Measurements from ENCODE around the gene EVI2B. TPM values are rescaled to one million over a fixed set of nuclear protein-coding genes. Genes with fewer than 3 reads are reported as not detected.
"Not testable (repeated sequence)": the region's sequence is repeated elsewhere in the genome, so short reads cannot be mapped to it uniquely, and the experiment has no call there.

The EVI2B gene, protein sequence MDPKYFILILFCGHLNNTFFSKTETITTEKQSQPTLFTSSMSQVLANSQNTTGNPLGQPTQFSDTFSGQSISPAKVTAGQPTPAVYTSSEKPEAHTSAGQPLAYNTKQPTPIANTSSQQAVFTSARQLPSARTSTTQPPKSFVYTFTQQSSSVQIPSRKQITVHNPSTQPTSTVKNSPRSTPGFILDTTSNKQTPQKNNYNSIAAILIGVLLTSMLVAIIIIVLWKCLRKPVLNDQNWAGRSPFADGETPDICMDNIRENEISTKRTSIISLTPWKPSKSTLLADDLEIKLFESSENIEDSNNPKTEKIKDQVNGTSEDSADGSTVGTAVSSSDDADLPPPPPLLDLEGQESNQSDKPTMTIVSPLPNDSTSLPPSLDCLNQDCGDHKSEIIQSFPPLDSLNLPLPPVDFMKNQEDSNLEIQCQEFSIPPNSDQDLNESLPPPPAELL
- total RNA-seq, result 10 to 100 TPM; 29.8 to 32.7 TPM
- polyA plus RNA-seq, result 97.4 TPM

DNA sequence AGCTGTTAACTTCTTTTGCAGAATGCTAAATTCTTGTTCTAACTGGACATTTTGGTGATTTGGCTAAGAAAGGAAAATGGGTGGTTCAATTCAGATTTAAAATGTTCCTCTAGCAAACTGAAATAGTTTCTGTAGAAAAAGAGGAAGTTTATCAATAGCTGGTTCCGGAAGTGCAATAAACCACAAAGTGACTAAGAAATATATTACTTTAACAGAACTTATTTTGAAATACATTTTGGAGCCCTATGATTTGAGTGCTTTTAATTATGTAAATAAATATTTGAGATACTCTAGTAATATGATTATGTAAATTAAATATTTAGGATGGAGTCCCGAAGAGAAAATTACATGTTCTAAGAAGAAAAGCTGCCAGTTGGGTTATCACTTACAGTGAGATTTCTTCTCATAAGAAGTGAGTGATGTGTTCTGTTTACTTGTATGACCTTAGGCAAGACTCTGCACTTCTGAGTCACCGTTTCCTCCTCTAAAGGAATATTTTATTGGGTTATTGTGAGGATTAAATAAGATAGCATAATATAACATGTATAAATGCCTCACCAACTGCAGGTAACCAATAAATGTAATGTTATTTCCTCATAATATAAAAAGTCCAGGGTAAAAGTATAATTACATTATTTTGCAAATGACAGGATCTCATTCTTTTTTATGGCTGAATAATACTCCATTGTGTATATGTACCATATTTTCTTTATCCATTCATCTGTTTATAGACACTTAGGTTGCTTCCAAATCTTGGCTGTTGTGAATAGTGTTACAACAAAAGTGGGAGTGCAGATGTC lies at the start of gene EVI2B:
Gene EVI2B, minus strand, starts transcription at position 73 of the 800 bp plus-strand sequence. CDS start 8,445 bp downstream, outside the sequence.
- ChIA-PET POLR2A (interaction anchor here (0.6 to 1.2 kb wide), 3 partner anchors 8 to 190 kb away, joined by 3 to 4 read pairs (median 3); no protein-coding TSS in a partner anchor), CTCF (no interaction called here)
- peak in 2 of 5 donors; percentile 56 to 63 for DNase-seq
- Mint-ChIP-seq H3K4me3 (peak within 1 kb of the TSS; percentile 84 to 97 (median 92)), H3K27ac (peak within 1 kb of the TSS; percentile 69 to 97 (median 94)), H3K36me3 (peaks cover 4 to 50% (median 5%) of the 10 kb centered on the region in 3 donors), H3K4me1 (peaks cover 45 to 65% (median 55%) of the 10 kb centered on the region in 3 donors), H3K9me3 (no peaks in the 10 kb centered on the region), H3K27me3 (no peaks in the 10 kb centered on the region)
- H3K27ac ChIP-seq (ENCODE audit: low read depth, low read length), result peak within 1 kb of the TSS; percentile 54
- peaks cover 47% of the 10 kb centered on the region for H3K4me1 ChIP-seq (ENCODE audit: insufficient read depth, low read length)
- H3K9me3 ChIP-seq (ENCODE audit: low read length), result no peaks in the 10 kb centered on the region
- peak within 1 kb of the TSS; percentile 63 for H3K4me3 ChIP-seq (ENCODE audit: low read length)
- H3K27me3 ChIP-seq (ENCODE audit: insufficient read depth, low read length, poor library complexity, severe bottlenecking), result no peaks in the 10 kb centered on the region
- no peaks in the 10 kb centered on the region for H3K36me3 ChIP-seq (ENCODE audit: insufficient read depth, low read length)

DNA sequence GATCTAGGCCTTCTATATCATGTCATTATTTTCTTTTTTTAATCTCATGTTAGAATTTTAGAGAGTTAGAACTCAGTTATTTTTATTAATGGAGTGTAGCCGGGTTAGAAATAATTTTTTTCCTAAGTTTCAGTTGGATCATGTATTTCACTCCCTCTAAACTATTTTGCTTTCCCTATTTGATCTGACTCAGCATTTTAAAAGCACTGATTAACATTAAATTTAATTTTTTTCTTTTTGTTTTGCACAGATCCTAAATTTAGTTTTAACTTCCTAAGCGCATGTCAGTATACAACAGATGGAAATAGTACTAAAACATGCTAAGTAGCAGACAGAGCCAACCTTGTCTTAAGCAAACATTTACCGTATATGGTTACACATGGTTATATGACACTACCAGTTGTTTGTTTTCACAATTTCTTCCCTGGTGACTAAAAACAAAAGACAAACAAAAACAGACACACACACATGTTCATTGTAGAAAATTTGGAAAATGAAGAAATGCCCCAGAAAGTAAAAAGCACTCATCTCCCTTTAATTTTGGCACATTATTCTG lies 44.1 kb upstream of the EVI2B start:
- no peak for DNase-seq
- Histone ChIP-seq H3K9me3 (ENCODE audit: low read length) (no peaks in the 10 kb centered on the region), H3K27me3 (ENCODE audit: insufficient read depth, low read length, poor library complexity, severe bottlenecking) (no peaks in the 10 kb centered on the region), H3K4me3 (ENCODE audit: low read length) (no peak overlapping the region), H3K27ac (ENCODE audit: low read depth, low read length) (no peak overlapping the region), H3K36me3 (ENCODE audit: insufficient read depth, low read length) (peaks cover 15% of the 10 kb centered on the region), H3K4me1 (ENCODE audit: insufficient read depth, low read length) (no peaks in the 10 kb centered on the region)
- POLR2A ChIA-PET, result no interaction called here
- H3K4me3 Mint-ChIP-seq, result no peak overlapping the region
- H3K27ac Mint-ChIP-seq, result peak overlapping the region in 2 of 8 donors; percentile 6 to 20
- CTCF ChIA-PET, result no interaction called here
- H3K4me1 Mint-ChIP-seq, result no peaks in the 10 kb centered on the region
- peaks cover 11 to 86% (median 48%) of the 10 kb centered on the region in 3 donors for H3K36me3 Mint-ChIP-seq
- no peaks in the 10 kb centered on the region for H3K27me3 Mint-ChIP-seq
- no peaks in the 10 kb centered on the region for H3K9me3 Mint-ChIP-seq

DNA sequence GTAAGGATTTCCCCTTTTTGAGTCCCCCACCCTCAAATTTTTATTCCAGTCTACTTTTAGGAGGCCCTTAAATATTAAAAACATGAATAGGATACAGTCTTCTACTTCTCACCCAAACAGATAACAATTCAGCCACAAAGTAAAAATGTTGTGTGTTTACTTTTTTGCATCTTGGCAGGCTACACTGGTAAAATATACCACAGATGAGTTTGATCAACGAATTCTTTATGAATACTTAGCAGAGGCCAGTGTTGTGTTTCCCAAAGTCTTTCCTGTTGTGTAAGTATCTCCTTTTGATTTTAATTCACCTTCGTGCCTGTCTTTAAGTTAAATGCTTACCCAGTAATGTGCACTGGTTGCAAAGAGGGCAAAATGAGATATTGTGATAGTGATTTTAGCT lies 43.2 kb upstream of the EVI2B start:
- H3K4me1 Mint-ChIP-seq, result no peaks in the 10 kb centered on the region
- no peaks in the 10 kb centered on the region for H3K27me3 Mint-ChIP-seq
- H3K4me1 ChIP-seq (ENCODE audit: insufficient read depth, low read length), result no peaks in the 10 kb centered on the region
- peaks cover 15% of the 10 kb centered on the region for H3K36me3 ChIP-seq (ENCODE audit: insufficient read depth, low read length)
- no peaks in the 10 kb centered on the region for H3K9me3 ChIP-seq (ENCODE audit: low read length)
- no peak overlapping the region for H3K4me3 Mint-ChIP-seq
- ChIA-PET POLR2A (no interaction called here), CTCF (no interaction called here)
- H3K9me3 Mint-ChIP-seq, result no peaks in the 10 kb centered on the region
- DNase-seq, result no peak
- H3K27ac ChIP-seq (ENCODE audit: low read depth, low read length), result no peak overlapping the region
- no peak overlapping the region for H3K27ac Mint-ChIP-seq
- H3K36me3 Mint-ChIP-seq, result peaks cover 11 to 85% (median 45%) of the 10 kb centered on the region in 3 donors
- H3K4me3 ChIP-seq (ENCODE audit: low read length), result no peak overlapping the region
- H3K27me3 ChIP-seq (ENCODE audit: insufficient read depth, low read length, poor library complexity, severe bottlenecking), result no peaks in the 10 kb centered on the region

DNA sequence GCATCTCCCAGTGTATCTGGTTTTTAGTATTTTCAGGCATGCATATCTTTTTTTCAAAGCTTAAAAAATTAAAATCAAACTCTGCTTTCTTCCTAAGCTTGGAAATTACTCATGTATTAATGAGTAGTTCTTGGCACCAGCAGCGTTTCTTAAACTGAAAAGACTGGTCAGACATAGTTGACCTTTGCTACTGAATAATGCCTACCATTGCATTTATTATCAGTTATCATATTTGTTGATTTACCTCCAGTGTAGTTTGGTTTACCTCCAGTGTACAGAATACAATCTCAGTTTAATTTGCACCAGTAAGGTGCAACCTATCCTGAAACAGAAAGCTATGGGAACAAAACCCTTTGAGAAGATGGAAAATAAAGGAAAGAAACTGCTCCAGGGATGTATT lies 42.1 kb upstream of the EVI2B start:
- Histone ChIP-seq H3K9me3 (ENCODE audit: low read length) (no peaks in the 10 kb centered on the region), H3K36me3 (ENCODE audit: insufficient read depth, low read length) (peaks cover 12% of the 10 kb centered on the region), H3K27me3 (ENCODE audit: insufficient read depth, low read length, poor library complexity, severe bottlenecking) (no peaks in the 10 kb centered on the region), H3K27ac (ENCODE audit: low read depth, low read length) (no peak overlapping the region), H3K4me3 (ENCODE audit: low read length) (no peak overlapping the region), H3K4me1 (ENCODE audit: insufficient read depth, low read length) (no peaks in the 10 kb centered on the region)
- Mint-ChIP-seq H3K4me3 (no peak overlapping the region), H3K27ac (peak overlapping the region in 1 of 8 donors; percentile 42), H3K9me3 (no peaks in the 10 kb centered on the region), H3K4me1 (no peaks in the 10 kb centered on the region), H3K36me3 (peaks cover 9 to 83% (median 41%) of the 10 kb centered on the region in 3 donors), H3K27me3 (no peaks in the 10 kb centered on the region)
- no peak for DNase-seq
- CTCF ChIA-PET, result no interaction called here
- POLR2A ChIA-PET, result no interaction called here

DNA sequence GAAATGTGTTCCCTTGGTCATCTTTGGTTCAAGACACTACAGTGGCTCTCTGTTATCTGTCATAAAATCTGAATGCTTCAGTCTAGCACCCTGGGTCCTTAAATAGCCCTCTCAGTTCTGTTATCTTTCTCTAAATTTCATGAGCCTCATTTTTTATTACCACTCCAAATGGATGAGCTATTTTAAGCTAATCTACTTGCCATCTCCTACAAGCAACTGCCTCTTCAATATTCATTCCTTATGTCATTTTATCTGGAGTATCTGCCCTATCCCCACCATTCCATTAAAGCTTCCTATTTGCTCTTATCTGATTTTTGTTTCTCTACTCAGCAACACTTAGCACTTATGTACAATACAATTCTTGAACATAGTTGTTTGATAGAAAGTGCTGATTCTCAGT lies 35.6 kb upstream of the EVI2B start:
- H3K27ac ChIP-seq (ENCODE audit: low read depth, low read length), result no peak overlapping the region
- no peak overlapping the region for H3K4me3 Mint-ChIP-seq
- no peaks in the 10 kb centered on the region for H3K9me3 Mint-ChIP-seq
- ChIA-PET POLR2A (no interaction called here), CTCF (interaction anchor here (0.6 kb wide), 1 partner anchor 170 kb away, joined by 3 read pairs; no protein-coding TSS in a partner anchor)
- H3K9me3 ChIP-seq (ENCODE audit: low read length), result no peaks in the 10 kb centered on the region
- H3K4me1 ChIP-seq (ENCODE audit: insufficient read depth, low read length), result no peaks in the 10 kb centered on the region
- H3K27me3 Mint-ChIP-seq, result no peaks in the 10 kb centered on the region
- no peak overlapping the region for H3K4me3 ChIP-seq (ENCODE audit: low read length)
- no peaks in the 10 kb centered on the region for H3K4me1 Mint-ChIP-seq
- peaks cover 4% of the 10 kb centered on the region for H3K36me3 ChIP-seq (ENCODE audit: insufficient read depth, low read length)
- DNase-seq, result no peak
- H3K27me3 ChIP-seq (ENCODE audit: insufficient read depth, low read length, poor library complexity, severe bottlenecking), result no peaks in the 10 kb centered on the region
- peak overlapping the region in 2 of 8 donors; percentile 4 to 7 for H3K27ac Mint-ChIP-seq
- H3K36me3 Mint-ChIP-seq, result peaks cover 0 to 53% (median 18%) of the 10 kb centered on the region in 3 donors

DNA sequence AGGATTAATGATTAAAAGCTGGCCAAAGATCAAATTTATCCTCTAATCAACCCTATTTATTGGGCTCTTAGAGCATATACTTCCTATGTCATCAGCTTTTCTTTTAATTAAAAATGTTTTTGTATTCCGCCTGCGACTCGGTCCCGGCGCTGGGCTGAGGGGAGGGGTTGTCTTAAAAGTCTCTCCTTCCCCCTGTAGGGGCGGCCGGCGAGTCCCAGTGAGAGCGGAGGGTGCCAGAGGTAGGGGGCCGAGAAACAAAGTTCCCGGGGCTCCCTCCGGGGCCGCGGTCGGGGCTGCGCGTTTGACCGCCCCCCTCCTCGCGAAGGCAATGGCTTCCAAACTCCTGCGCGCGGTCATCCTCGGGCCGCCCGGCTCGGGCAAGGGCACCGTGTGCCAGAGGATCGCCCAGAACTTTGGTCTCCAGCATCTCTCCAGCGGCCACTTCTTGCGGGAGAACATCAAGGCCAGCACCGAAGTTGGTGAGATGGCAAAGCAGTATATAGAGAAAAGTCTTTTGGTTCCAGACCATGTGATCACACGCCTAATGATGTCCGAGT lies 31.4 kb upstream of the EVI2B start:
- H3K27me3 ChIP-seq (ENCODE audit: insufficient read depth, low read length, poor library complexity, severe bottlenecking); H3K27me3 Mint-ChIP-seq; H3K4me3 Mint-ChIP-seq; H3K9me3 ChIP-seq (ENCODE audit: low read length); POLR2A ChIA-PET; H3K27ac Mint-ChIP-seq; H3K4me1 ChIP-seq (ENCODE audit: insufficient read depth, low read length); DNase-seq; CTCF ChIA-PET; H3K9me3 Mint-ChIP-seq; H3K36me3 ChIP-seq (ENCODE audit: insufficient read depth, low read length); H3K27ac ChIP-seq (ENCODE audit: low read depth, low read length); H3K4me1 Mint-ChIP-seq; H3K4me3 ChIP-seq (ENCODE audit: low read length): not testable (repeated sequence)
- peaks cover 7 to 54% (median 21%) of the 10 kb centered on the region in 3 donors for H3K36me3 Mint-ChIP-seq

DNA sequence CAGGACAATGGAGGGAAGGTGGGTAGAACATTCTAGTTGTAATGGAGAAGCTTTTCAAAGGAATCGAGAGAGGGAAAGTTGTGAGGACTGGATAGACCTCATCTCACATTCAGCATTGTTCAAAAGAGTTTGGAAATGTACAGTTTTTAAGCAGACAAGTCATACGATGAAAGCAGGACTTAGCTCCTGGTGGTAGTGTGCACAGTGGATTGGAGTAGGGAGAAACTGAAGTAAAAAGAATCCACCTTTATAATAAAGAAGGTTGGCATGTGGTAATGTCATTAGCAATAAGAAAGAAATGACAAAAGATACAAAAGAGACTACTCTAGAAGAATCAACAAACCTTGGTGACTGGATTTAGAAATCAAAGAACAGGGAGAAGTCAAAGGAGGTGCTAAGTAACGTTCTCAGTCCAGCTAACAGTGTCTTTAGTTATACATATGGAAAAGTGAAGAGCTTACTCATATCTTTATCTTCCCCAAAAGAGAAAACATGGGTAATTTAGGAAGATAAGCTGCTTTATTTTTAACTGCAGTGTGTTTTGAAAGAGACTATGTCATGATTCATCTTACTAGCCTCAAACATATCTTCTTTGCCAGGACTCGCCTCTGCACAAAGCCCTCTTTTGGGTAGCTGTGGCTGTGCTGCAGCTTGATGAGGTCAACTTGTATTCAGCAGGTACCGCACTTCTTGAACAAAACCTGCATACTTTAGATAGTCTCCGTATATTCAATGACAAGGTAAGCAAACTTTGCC lies 26.2 kb upstream of the EVI2B start:
- no peaks in the 10 kb centered on the region for H3K4me1 Mint-ChIP-seq
- no peak overlapping the region for H3K4me3 Mint-ChIP-seq
- H3K27me3 Mint-ChIP-seq, result no peaks in the 10 kb centered on the region
- H3K36me3 Mint-ChIP-seq, result peaks cover 10 to 59% (median 22%) of the 10 kb centered on the region in 3 donors
- DNase-seq, result no peak
- H3K9me3 Mint-ChIP-seq, result no peaks in the 10 kb centered on the region
- Histone ChIP-seq H3K27ac (ENCODE audit: low read depth, low read length) (no peak overlapping the region), H3K4me3 (ENCODE audit: low read length) (no peak overlapping the region), H3K9me3 (ENCODE audit: low read length) (no peaks in the 10 kb centered on the region), H3K4me1 (ENCODE audit: insufficient read depth, low read length) (no peaks in the 10 kb centered on the region), H3K27me3 (ENCODE audit: insufficient read depth, low read length, poor library complexity, severe bottlenecking) (no peaks in the 10 kb centered on the region), H3K36me3 (ENCODE audit: insufficient read depth, low read length) (no peaks in the 10 kb centered on the region)
- H3K27ac Mint-ChIP-seq, result no peak overlapping the region
- ChIA-PET CTCF (no interaction called here), POLR2A (interaction anchor here (0.6 to 0.7 kb wide), 3 partner anchors 15 to 260 kb away, joined by 3 to 6 read pairs (median 4); no protein-coding TSS in a partner anchor)

Measured in CD8-positive, alpha-beta memory T cell (primary cell).